Psoas muscle (tissue), 8 donors: ENCODE measurements around the gene ARID4A. TPM values are rescaled to one million over a fixed set of nuclear protein-coding genes. Genes with fewer than 3 reads are reported as not detected.
"Not testable (repeated sequence)": the region's sequence is repeated elsewhere in the genome, so short reads cannot be mapped to it uniquely, and the experiment has no call there.

ENCODE experiments used
- ATAC-seq, 4 donors: fragments of 200-7000 bp; cut with Tn5 transposase; one replicate each; pipeline ENCODE4 v1.9.1; 2020; ENCODE audit warnings: moderate library complexity in 3 of 4, mild to moderate bottlenecking in 2 of 4
- DNase-seq, 2 donors: peaks; one replicate each; pipeline ENCODE4 v3.0.0-alpha.2; 2020
- H3K27ac ChIP-seq: fragments of 200-600 bp; one replicate; pipeline ENCODE4 v1.8.0; 2022
- H3K27me3 ChIP-seq, 3 donors: fragments of 200-600 bp in 1 of 3; one replicate each; pipeline versions ENCODE4 v1.6.1 to v1.8.0; 2013 to 2022; ENCODE audit warnings: low read length in 2 of 3, mild to moderate bottlenecking in 2 of 3, moderate library complexity in 1 of 3; ENCODE audit not compliant: insufficient read depth in 3 of 3
- H3K36me3 ChIP-seq, 2 donors: fragments of 200-600 bp in 1 of 2; one replicate each; pipeline versions ENCODE4 v1.6.1 to v1.8.0; 2013 to 2022; ENCODE audit warnings: low read depth in 1 of 2, mild to moderate bottlenecking in 1 of 2, moderate library complexity in 1 of 2; ENCODE audit not compliant: insufficient read depth in 1 of 2
- H3K4me1 ChIP-seq: fragments of 200-600 bp; one replicate; pipeline ENCODE4 v1.8.0; 2022
- H3K4me3 ChIP-seq: fragments of 200-600 bp; one replicate; pipeline ENCODE4 v1.8.0; 2022; ENCODE audit warnings: mild to moderate bottlenecking
- H3K9me3 ChIP-seq: fragments of 200-600 bp; one replicate; pipeline ENCODE4 v1.8.0; 2022
- WGBS, 3 donors: extraction: QIAGEN DNeasy Blood & Tissue Kit; methylation state at CpG; one replicate each; pipeline versions ENCODE4 v1.1.6 to v1.1.7; 2013; 5-methylcytosine and 5-hydroxymethylcytosine counted together
- intact Hi-C, 2 donors: fragments of 100-400 bp; cut with DNase I; formaldehyde crosslinking; loops; one replicate each; pipeline versions ENCODE4 v1.11.0 to v1.14.2; 2022
- polyA plus RNA-seq, 3 donors: library from polyadenylated mRNA; stranded (reverse); fragments of 200-250 nt; gene quantifications; one replicate each; pipeline ENCODE4 v1.2.3, GENCODE V29; 2013
- total RNA-seq, 4 donors: library from RNA; stranded (reverse); fragmentation: NEBNext Ultra II Directional in 2 of 4; extraction: Animal tissue kit (Norgen Biotek cat#: 25700) in 2 of 4; gene quantifications; one replicate each; pipeline versions ENCODE4 v1.2.1 to v1.2.4, GENCODE V29; 2021 to 2023
- TF ChIP-seq, protein P1 (sequence below): fragments of 200-600 bp; IDR thresholded peaks from one replicate; pipeline ENCODE4 v1.8.0; 2022; ENCODE audit warnings: antibody characterized with exemption
- donor health status: healthy with polysubstance abuse.
- donor health status: DM: no; HTN: no; CAD: no; lungs with moderate emphysema.
- donor health status: Bipolar disorder and iron deficiency.
- donor health status: healthy.
- donor health status: DM: yes; HTN: yes; CAD: no.
- donor health status: DM: no; HTN: no; CAD: no.
- donor health status: DM: no; HTN: no; CAD: no.
- donor health status: DM: yes; HTN: yes; CAD: no.

ARID4A gene
- total and polyA plus RNA-seq, 7 donors: 1.7 to 11.0 (median 7.5) TPM

GRCh38 chr14:58315606-58316005, 17.3 kb downstream of the ARID4A start:
- TF ChIP-seq, protein P1, sequence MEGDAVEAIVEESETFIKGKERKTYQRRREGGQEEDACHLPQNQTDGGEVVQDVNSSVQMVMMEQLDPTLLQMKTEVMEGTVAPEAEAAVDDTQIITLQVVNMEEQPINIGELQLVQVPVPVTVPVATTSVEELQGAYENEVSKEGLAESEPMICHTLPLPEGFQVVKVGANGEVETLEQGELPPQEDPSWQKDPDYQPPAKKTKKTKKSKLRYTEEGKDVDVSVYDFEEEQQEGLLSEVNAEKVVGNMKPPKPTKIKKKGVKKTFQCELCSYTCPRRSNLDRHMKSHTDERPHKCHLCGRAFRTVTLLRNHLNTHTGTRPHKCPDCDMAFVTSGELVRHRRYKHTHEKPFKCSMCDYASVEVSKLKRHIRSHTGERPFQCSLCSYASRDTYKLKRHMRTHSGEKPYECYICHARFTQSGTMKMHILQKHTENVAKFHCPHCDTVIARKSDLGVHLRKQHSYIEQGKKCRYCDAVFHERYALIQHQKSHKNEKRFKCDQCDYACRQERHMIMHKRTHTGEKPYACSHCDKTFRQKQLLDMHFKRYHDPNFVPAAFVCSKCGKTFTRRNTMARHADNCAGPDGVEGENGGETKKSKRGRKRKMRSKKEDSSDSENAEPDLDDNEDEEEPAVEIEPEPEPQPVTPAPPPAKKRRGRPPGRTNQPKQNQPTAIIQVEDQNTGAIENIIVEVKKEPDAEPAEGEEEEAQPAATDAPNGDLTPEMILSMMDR: no peak
- DNase-seq (no peak), ATAC-seq (no peak)
- WGBS, 3 donors: 91 to 93% (median 91%) methylated on average over 1 of the region's 1 CpG
- intact Hi-C loops: no loop called here
- Histone ChIP-seq H3K27ac (no peak overlapping the region), H3K27me3 (no peaks in the 10 kb centered on the region), H3K4me3 (no peak overlapping the region), H3K36me3 (peaks cover 0 to 63% of the 10 kb centered on the region in 2 donors), H3K4me1 (no peaks in the 10 kb centered on the region), H3K9me3 (no peaks in the 10 kb centered on the region)

DNA sequence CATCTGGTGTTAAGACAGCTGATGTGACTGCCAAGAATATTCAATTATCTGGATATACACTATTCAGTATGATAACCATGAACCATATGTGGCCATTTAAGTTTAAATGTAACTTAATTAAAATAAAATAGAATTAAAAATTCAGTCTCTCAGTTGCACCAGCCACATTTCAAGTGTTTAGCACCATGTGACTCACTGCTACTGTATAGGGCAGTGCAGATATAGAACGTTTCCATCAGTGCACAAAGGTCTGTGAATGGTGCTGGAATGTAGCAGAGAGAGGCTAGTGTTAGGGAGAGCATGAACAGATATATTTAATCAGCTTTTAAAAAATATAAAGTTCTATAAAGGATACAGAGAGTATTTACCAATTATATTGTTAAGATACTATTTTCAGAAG, 28.7 kb downstream of the ARID4A start:
- no peaks in the 10 kb centered on the region for H3K27me3 ChIP-seq
- no peaks in the 10 kb centered on the region for H3K9me3 ChIP-seq
- intact Hi-C loops: no loop called here
- TF ChIP-seq, protein P1: no peak
- H3K4me1 ChIP-seq: no peaks in the 10 kb centered on the region
- no peak for ATAC-seq
- no peak for DNase-seq
- peaks cover 2 to 84% of the 10 kb centered on the region in 2 donors for H3K36me3 ChIP-seq
- WGBS, 3 donors: 65 to 76% (median 71%) methylated on average over 1 of the region's 1 CpG
- H3K27ac ChIP-seq: no peak overlapping the region
- no peak overlapping the region for H3K4me3 ChIP-seq

- no peaks in the 10 kb centered on the region for H3K27me3 ChIP-seq
- H3K27ac ChIP-seq: no peak overlapping the region
- intact Hi-C loops: no loop called here
- no peaks in the 10 kb centered on the region for H3K4me1 ChIP-seq
- no peaks in the 10 kb centered on the region for H3K9me3 ChIP-seq
- ATAC-seq (peak in 2 of 4 donors; percentile 24 to 56), DNase-seq (peak; percentile 75 to 78)
- no peak overlapping the region for H3K4me3 ChIP-seq
- peaks cover 0 to 58% of the 10 kb centered on the region in 2 donors for H3K36me3 ChIP-seq
- 19 to 31% (median 19%) methylated on average over 5 of the region's 5 CpGs for WGBS, 3 donors
- TF ChIP-seq, protein P1: no peak
Observed at GRCh38 chr14:58331111-58331510, 32.8 kb downstream of the ARID4A start.

DNA sequence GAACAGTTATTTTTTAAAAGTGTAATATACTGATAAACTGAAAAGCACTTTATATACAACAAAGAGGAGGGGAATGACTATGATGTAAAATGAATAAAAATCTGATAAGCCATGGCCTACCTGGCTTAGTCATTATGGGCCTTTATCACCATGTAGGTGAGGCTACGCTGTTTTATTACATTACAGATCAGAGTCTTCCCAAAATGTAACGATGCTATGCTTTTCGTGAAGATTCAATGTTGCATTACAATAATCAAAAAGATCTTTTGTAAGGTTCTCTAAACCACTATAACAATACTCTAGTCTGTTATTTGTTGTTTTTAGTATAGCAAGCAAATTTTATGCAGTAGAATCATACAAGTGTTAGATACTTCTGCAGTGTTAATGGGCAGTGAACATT, 34.2 kb downstream of the ARID4A start:
- Histone ChIP-seq H3K9me3 (no peaks in the 10 kb centered on the region), H3K4me1 (no peaks in the 10 kb centered on the region), H3K27me3 (no peaks in the 10 kb centered on the region), H3K4me3 (no peak overlapping the region), H3K36me3 (peaks cover 0 to 55% of the 10 kb centered on the region in 2 donors), H3K27ac (no peak overlapping the region)
- intact Hi-C loops: no loop called here
- DNase-seq (no peak), ATAC-seq (no peak)
- TF ChIP-seq, protein P1: no peak
- WGBS, 3 donors: 92 to 96% (median 95%) methylated on average over 3 of the region's 3 CpGs

- intact Hi-C loops, ATAC-seq, H3K9me3 ChIP-seq, H3K27me3 ChIP-seq, H3K4me1 ChIP-seq, H3K4me3 ChIP-seq, H3K27ac ChIP-seq, DNase-seq: not testable (repeated sequence)
- peaks cover 0 to 47% of the 10 kb centered on the region in 2 donors for H3K36me3 ChIP-seq
- 72 to 77% (median 75%) methylated on average over 4 of the region's 4 CpGs for WGBS, 3 donors
Observed at GRCh38 chr14:58339666-58340065, 41.3 kb downstream of the ARID4A start.
